Measurements from ENCODE around the gene RELN. TPM values are rescaled to one million over a fixed set of nuclear protein-coding genes. Genes with fewer than 3 reads are reported as not detected.

RELN gene
- total RNA-seq, 1 experiment from 2014 or later, result not detected

- DNase-seq (ENCODE audit: low read depth), result no peak
Measured at GRCh38 chr7:103990991-103991390, 1.5 kb upstream of the RELN start.

- no peak for DNase-seq (ENCODE audit: low read depth)
Measured at GRCh38 chr7:103989785-103990767, 618 bp upstream of the RELN start.

- no peak for DNase-seq (ENCODE audit: low read depth)
Measured at GRCh38 chr7:103988468-103989199, 824 bp downstream of the RELN start.

GRCh38 chr7:103987451-103987850 lies 2.0 kb downstream of the RELN start:
- no peak for DNase-seq (ENCODE audit: low read depth)

GRCh38 chr7:103985565-103986126 lies 3.8 kb downstream of the RELN start:
- DNase-seq (ENCODE audit: low read depth), result no peak

GRCh38 chr7:103984050-103984449 lies 5.4 kb downstream of the RELN start:
- no peak for DNase-seq (ENCODE audit: low read depth)

GRCh38 chr7:103983201-103983977 lies 6.1 kb downstream of the RELN start:
- no peak for DNase-seq (ENCODE audit: low read depth)

- no peak for DNase-seq (ENCODE audit: low read depth)
Measured at GRCh38 chr7:103981003-103981423, 8.4 kb downstream of the RELN start.

GRCh38 chr7:103972779-103973434 lies 16.6 kb downstream of the RELN start:
- no peak for DNase-seq (ENCODE audit: low read depth)

GRCh38 chr7:103967401-103967800 lies 22.1 kb downstream of the RELN start:
- DNase-seq (ENCODE audit: low read depth), result no peak

- DNase-seq (ENCODE audit: low read depth), result no peak
Measured at GRCh38 chr7:103966593-103967277, 22.7 kb downstream of the RELN start.

GRCh38 chr7:103964269-103964668 lies 25.2 kb downstream of the RELN start:
- no peak for DNase-seq (ENCODE audit: low read depth)

GRCh38 chr7:103962070-103962469 lies 27.4 kb downstream of the RELN start:
- DNase-seq (ENCODE audit: low read depth), result no peak

- no peak for DNase-seq (ENCODE audit: low read depth)
Measured at GRCh38 chr7:103958284-103958818, 31.1 kb downstream of the RELN start.

GRCh38 chr7:103955985-103956384 lies 33.5 kb downstream of the RELN start:
- no peak for DNase-seq (ENCODE audit: low read depth)

- DNase-seq (ENCODE audit: low read depth), result no peak
Measured at GRCh38 chr7:103952408-103952807, 37.0 kb downstream of the RELN start.

- no peak for DNase-seq (ENCODE audit: low read depth)
Measured at GRCh38 chr7:103951311-103951710, 38.1 kb downstream of the RELN start.

- no peak for DNase-seq (ENCODE audit: low read depth)
Measured at GRCh38 chr7:103949374-103949773, 40.1 kb downstream of the RELN start.

GRCh38 chr7:103947026-103947655 lies 42.3 kb downstream of the RELN start:
- no peak for DNase-seq (ENCODE audit: low read depth)
